Glutamatergic neuron (in vitro differentiated cells): ENCODE measurements around the gene NIM1K. TPM values are rescaled to one million over a fixed set of nuclear protein-coding genes. Genes with fewer than 3 reads are reported as not detected.
"Not testable (repeated sequence)": the region's sequence is repeated elsewhere in the genome, so short reads cannot be mapped to it uniquely, and the experiment has no call there.

Source experiments
- DNase-seq: peaks from one replicate; pipeline ENCODE4 v3.0.0; 2022
- H3K27ac Mint-ChIP-seq: one replicate; pipeline ENCODE4 v1.8.0; 2020; ENCODE audit warnings: mild to moderate bottlenecking, mixed read lengths, inconsistent platforms; ENCODE audit not compliant: unreplicated experiment
- H3K27me3 Mint-ChIP-seq: one replicate; pipeline ENCODE4 v1.8.0; 2020; ENCODE audit warnings: mild to moderate bottlenecking, moderate library complexity, mixed read lengths, inconsistent platforms; ENCODE audit not compliant: unreplicated experiment
- H3K36me3 Mint-ChIP-seq: one replicate; pipeline ENCODE4 v1.8.0; 2020; ENCODE audit warnings: mild to moderate bottlenecking, mixed read lengths, inconsistent platforms; ENCODE audit not compliant: unreplicated experiment
- H3K4me1 Mint-ChIP-seq: one replicate; pipeline ENCODE4 v1.8.0; 2020; ENCODE audit warnings: mild to moderate bottlenecking, low read depth, mixed read lengths, inconsistent platforms; ENCODE audit not compliant: unreplicated experiment
- H3K4me3 Mint-ChIP-seq: one replicate; pipeline ENCODE4 v1.8.0; 2020; ENCODE audit warnings: mild to moderate bottlenecking, mixed read lengths, inconsistent platforms; ENCODE audit not compliant: unreplicated experiment
- H3K9me3 Mint-ChIP-seq: one replicate; pipeline ENCODE4 v1.8.0; 2020; ENCODE audit warnings: mild to moderate bottlenecking, moderate library complexity, mixed read lengths, inconsistent platforms; ENCODE audit not compliant: unreplicated experiment
- CTCF ChIP-seq: fragments of 200-600 bp; sonication (generic); IDR thresholded peaks from one replicate; pipeline ENCODE4 v1.5.0; 2021; ENCODE audit not compliant: partially characterized antibody, unreplicated experiment
- total RNA-seq: library from RNA; stranded (reverse); fragmentation: NEBNext Ultra II Directional; extraction: Animal tissue kit (Norgen Biotek cat#: 25700); gene quantifications from one replicate; pipeline ENCODE4 v1.2.1, GENCODE V29; 2021; ENCODE audit not compliant: unreplicated experiment

Gene NIM1K
- total RNA-seq, 1 donor from 2014 or later: 10.5 TPM

GRCh38 chr5:43193894-43194265 is 1.9 kb downstream of the NIM1K start:
- peak; percentile 27 for DNase-seq
- H3K4me1 Mint-ChIP-seq: peaks cover 24% of the 10 kb centered on the region
- H3K9me3 Mint-ChIP-seq: peaks cover 5% of the 10 kb centered on the region
- peaks cover 2% of the 10 kb centered on the region for H3K27me3 Mint-ChIP-seq
- no peaks in the 10 kb centered on the region for H3K36me3 Mint-ChIP-seq
- peak overlapping the region; percentile 48 for H3K27ac Mint-ChIP-seq
- no peak for TF ChIP-seq CTCF
- peak overlapping the region; percentile 91 for H3K4me3 Mint-ChIP-seq

GRCh38 chr5:43195670-43196265 is 3.7 kb downstream of the NIM1K start:
- peaks cover 2% of the 10 kb centered on the region for H3K27me3 Mint-ChIP-seq

GRCh38 chr5:43197535-43197934 is 5.5 kb downstream of the NIM1K start:
- peak overlapping the region; percentile 4 for H3K27ac Mint-ChIP-seq

More at GRCh38 chr5:43195670-43196265, 3.7 kb downstream of the NIM1K start:
- H3K4me3 Mint-ChIP-seq: peak overlapping the region; percentile 14
- peaks cover 28% of the 10 kb centered on the region for H3K4me1 Mint-ChIP-seq
- no peaks in the 10 kb centered on the region for H3K36me3 Mint-ChIP-seq
- no peak for DNase-seq
- no peak for TF ChIP-seq CTCF
- H3K27ac Mint-ChIP-seq: no peak overlapping the region
- peaks cover 5% of the 10 kb centered on the region for H3K9me3 Mint-ChIP-seq

GRCh38 chr5:43201442-43201841 is 9.4 kb downstream of the NIM1K start:
- not testable (repeated sequence) for H3K27ac Mint-ChIP-seq, H3K4me3 Mint-ChIP-seq, H3K9me3 Mint-ChIP-seq, H3K27me3 Mint-ChIP-seq, DNase-seq, H3K36me3 Mint-ChIP-seq
- peaks cover 16% of the 10 kb centered on the region for H3K4me1 Mint-ChIP-seq

More at GRCh38 chr5:43197535-43197934, 5.5 kb downstream of the NIM1K start:
- TF ChIP-seq CTCF: no peak
- Mint-ChIP-seq H3K36me3 (no peaks in the 10 kb centered on the region), H3K4me3 (peak overlapping the region; percentile 32), H3K9me3 (peaks cover 3% of the 10 kb centered on the region), H3K27me3 (peaks cover 2% of the 10 kb centered on the region), H3K4me1 (peaks cover 28% of the 10 kb centered on the region)
- DNase-seq: no peak

GRCh38 chr5:43202380-43202779 is 10.4 kb downstream of the NIM1K start:
- Mint-ChIP-seq H3K4me3 (no peak overlapping the region), H3K27ac (no peak overlapping the region), H3K4me1 (peaks cover 24% of the 10 kb centered on the region), H3K36me3 (no peaks in the 10 kb centered on the region), H3K27me3 (peaks cover 2% of the 10 kb centered on the region), H3K9me3 (no peaks in the 10 kb centered on the region)
- no peak for DNase-seq
- no peak for TF ChIP-seq CTCF

- Mint-ChIP-seq H3K27ac (no peak overlapping the region), H3K36me3 (no peaks in the 10 kb centered on the region), H3K4me1 (peaks cover 24% of the 10 kb centered on the region), H3K4me3 (no peak overlapping the region), H3K9me3 (peaks cover 2% of the 10 kb centered on the region), H3K27me3 (peaks cover 2% of the 10 kb centered on the region)
- no peak for TF ChIP-seq CTCF
- DNase-seq: no peak
Measured at GRCh38 chr5:43203373-43203772, 11.3 kb downstream of the NIM1K start.
